GM12873 (cell line): ENCODE measurements around the gene PLA2G5.

Experiments
- CTCF ChIP-seq: IDR thresholded peaks from 2 replicates; pipeline ENCODE4 v1.5.1; 2012; ENCODE audit warnings: low read depth, mild to moderate bottlenecking, moderate library complexity, low read length, control low read depth; ENCODE audit not compliant: insufficient read depth; ENCODE audit errors: missing control alignments

Gene PLA2G5

DNA sequence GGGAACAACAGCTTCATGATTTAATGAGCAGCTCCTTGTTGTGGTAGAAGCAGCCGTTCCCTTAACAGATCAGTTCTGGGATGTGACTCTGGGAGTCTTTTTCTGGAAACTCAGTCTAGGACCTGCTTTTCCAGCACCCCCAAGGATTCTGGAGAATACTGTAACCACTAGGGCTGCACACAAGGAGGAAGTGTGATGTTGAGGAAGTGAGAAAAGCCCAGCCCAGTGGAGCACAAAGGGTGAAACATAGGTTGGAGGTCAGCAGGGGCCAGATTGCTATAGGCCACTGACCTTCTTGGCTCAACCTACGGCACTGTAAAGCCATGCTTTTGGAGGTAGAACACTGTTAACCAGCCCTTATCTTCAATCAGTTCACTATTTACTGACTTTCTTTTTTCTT lies 10.1 kb upstream of the PLA2G5 start:
- TF ChIP-seq CTCF = no peak

DNA sequence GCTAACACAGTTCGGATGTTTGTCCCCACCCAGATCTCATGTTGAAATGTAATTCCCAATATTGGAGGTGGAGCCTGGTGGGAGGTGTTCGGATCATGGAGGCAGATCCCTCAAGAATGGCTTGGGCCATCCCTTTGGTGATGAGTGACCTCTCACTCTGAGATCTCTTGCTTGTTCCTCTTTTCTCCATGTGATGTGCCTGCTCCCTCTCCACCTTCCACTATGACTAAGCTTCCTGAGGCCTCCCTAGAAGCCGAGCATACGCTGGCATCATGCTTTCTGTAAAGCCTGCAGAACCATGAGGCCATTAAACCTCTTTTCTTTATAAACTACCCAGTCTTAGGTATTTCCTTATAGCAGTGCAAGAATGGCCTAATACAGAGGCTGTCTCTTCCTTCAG lies 8.1 kb upstream of the PLA2G5 start:
- TF ChIP-seq CTCF = no peak

GRCh38 chr1:20063861-20064292 lies 6.1 kb upstream of the PLA2G5 start:
- no peak for TF ChIP-seq CTCF

DNA sequence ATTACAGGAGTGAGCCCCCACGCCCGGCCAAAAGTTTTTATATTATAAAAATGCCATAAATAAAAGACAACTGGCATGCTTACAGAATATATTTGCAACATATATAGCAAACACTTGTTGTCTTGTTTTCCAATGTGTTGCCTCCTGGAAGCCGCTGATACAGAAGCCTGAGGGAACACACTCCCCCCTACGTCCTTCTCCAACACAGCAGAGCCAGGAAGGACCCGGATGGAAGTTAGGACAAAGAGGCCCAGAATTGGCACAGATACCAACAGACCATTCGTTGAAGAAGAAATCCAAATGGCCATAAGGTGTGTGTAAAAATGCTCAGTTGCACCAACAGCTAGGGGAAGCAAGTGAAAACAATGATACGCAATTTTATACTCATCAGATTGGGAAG lies 1.3 kb upstream of the PLA2G5 start:
- no peak for TF ChIP-seq CTCF

DNA sequence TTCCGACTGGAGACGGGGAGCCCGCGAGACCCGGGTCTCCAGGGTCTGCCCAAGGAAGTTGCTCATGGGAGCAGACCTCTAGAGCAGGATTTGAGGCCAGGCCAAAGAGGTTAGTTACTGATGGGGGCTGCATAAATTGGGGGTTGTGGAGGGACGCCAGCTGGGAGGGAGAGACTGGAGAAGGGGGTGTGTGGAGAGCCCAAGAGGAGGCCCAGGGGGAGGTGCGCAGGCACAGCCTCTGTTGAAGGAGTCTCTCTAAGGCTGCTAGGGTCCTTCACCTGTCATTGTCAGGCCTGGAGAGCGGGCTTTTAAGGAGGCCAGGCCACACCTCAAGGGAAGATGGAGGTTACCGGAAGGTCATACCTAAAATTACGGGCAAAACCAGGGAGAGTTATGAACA lies 363 bp downstream of the PLA2G5 start:
- TF ChIP-seq CTCF = no peak

- TF ChIP-seq CTCF = no peak
These were observed 1.4 kb downstream of the PLA2G5 start for GRCh38 chr1:20071416-20071815.

DNA sequence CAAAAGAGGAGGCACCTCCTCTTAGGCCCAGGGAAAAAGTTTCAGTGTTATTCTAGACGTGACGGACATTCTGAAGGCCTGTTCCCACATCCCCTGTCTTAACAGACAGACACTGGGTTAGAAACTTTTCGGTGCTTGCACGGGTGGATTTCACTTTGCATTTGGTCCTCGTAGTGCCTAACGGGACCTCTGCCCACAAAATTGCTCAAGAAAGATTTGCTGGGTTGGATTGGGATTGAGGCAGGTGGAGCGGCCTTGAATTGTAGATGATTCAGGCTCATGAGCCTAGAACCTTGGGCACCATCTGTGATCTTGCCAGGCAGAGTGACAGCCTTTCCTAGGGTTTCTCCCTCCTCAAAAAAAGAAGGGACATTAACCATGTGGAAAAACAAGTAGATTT lies 2.8 kb downstream of the PLA2G5 start:
- no peak for TF ChIP-seq CTCF

GRCh38 chr1:20073256-20073655 lies 3.3 kb downstream of the PLA2G5 start:
- TF ChIP-seq CTCF = no peak
